Left cardiac atrium (tissue), 4 donors: Measurements from ENCODE around the gene GPR85. TPM values are rescaled to one million over a fixed set of nuclear protein-coding genes. Genes with fewer than 3 reads are reported as not detected.
"Not testable (repeated sequence)": the region's sequence is repeated elsewhere in the genome, so short reads cannot be mapped to it uniquely, and the experiment has no call there.

Experiments used
- ATAC-seq, 2 donors: fragments of 200-7000 bp; cut with Tn5 transposase; one replicate each; pipeline ENCODE4 v1.9.1; 2020; ENCODE audit warnings: mild to moderate bottlenecking in 2 of 2, moderate library complexity in 2 of 2
- DNase-seq: peaks from one replicate; pipeline ENCODE4 v3.0.0-alpha.2; 2020
- intact Hi-C, 2 donors: fragments of 100-400 bp; cut with DNase I; formaldehyde crosslinking; loops; one replicate each; pipeline versions ENCODE4 v1.14.1 to v1.15.1; 2022 to 2023
- total RNA-seq, 2 donors: library from RNA; stranded (reverse); fragmentation: NEBNext Ultra II Directional; extraction: Animal tissue kit (Norgen Biotek cat#: 25700); gene quantifications; one replicate each; pipeline ENCODE4 v1.2.1, GENCODE V29; 2021
- donor health status: DM: no; HTN: yes; CAD: no.
- donor health status: DM: no; HTN: yes; CAD: no; lungs with severe emphysema.
- donor health status: DM: yes; HTN: yes; CAD: no.
- donor health status: Dilated cardiomyopathy.

Gene GPR85
- total RNA-seq, 2 donors from 2014 or later, result 1.9 to 2.4 TPM

- peak in 1 of 2 donors; percentile 11 for ATAC-seq
- DNase-seq, result no peak
- intact Hi-C loops, result no loop called here
Measured at GRCh38 chr7:113085781-113086390, 741 bp downstream of the GPR85 start.

- no peak for DNase-seq
- ATAC-seq, result no peak
- intact Hi-C loops, result no loop called here
Measured at GRCh38 chr7:113084496-113085172, 2.0 kb downstream of the GPR85 start.

GRCh38 chr7:113083816-113084495, 2.7 kb downstream of the GPR85 start:
- intact Hi-C loops, result no loop called here
- ATAC-seq, result no peak
- no peak for DNase-seq

- ATAC-seq, result no peak
- intact Hi-C loops, result no loop called here
- DNase-seq, result no peak
Measured at GRCh38 chr7:113083132-113083815, 3.4 kb downstream of the GPR85 start.

GRCh38 chr7:113078331-113078730, 8.3 kb downstream of the GPR85 start:
- ATAC-seq, result no peak
- intact Hi-C loops, result no loop called here
- no peak for DNase-seq

GRCh38 chr7:113076703-113077102, 9.9 kb downstream of the GPR85 start:
- intact Hi-C loops, result no loop called here
- no peak for DNase-seq
- no peak for ATAC-seq

GRCh38 chr7:113071465-113071864, 15.2 kb downstream of the GPR85 start:
- no peak for DNase-seq
- no peak for ATAC-seq
- intact Hi-C loops, result no loop called here

GRCh38 chr7:113062499-113062898, 24.1 kb downstream of the GPR85 start:
- ATAC-seq, result no peak
- intact Hi-C loops, result no loop called here
- DNase-seq, result no peak

- no peak for ATAC-seq
- intact Hi-C loops, result no loop called here
- no peak for DNase-seq
Measured at GRCh38 chr7:113060100-113060499, 26.5 kb downstream of the GPR85 start.

- ATAC-seq, result no peak
- no peak for DNase-seq
Measured at GRCh38 chr7:113054938-113055337, 31.7 kb downstream of the GPR85 start.

GRCh38 chr7:113054272-113054671, 32.4 kb downstream of the GPR85 start:
- ATAC-seq, intact Hi-C loops, DNase-seq: not testable (repeated sequence)

More at GRCh38 chr7:113054938-113055337, 31.7 kb downstream of the GPR85 start:
- intact Hi-C loops, result no loop called here

- intact Hi-C loops, DNase-seq, ATAC-seq: not testable (repeated sequence)
Measured at GRCh38 chr7:113049221-113049620, 37.4 kb downstream of the GPR85 start.

GRCh38 chr7:113046453-113046852, 40.2 kb downstream of the GPR85 start:
- intact Hi-C loops, result no loop called here
- ATAC-seq, result no peak

GRCh38 chr7:113045379-113045778, 41.2 kb downstream of the GPR85 start:
- DNase-seq (no peak), ATAC-seq (no peak)
- intact Hi-C loops, result no loop called here

More at GRCh38 chr7:113046453-113046852, 40.2 kb downstream of the GPR85 start:
- DNase-seq, result no peak

- no peak for ATAC-seq
- intact Hi-C loops, result no loop called here
- no peak for DNase-seq
Measured at GRCh38 chr7:113044394-113044793, 42.2 kb downstream of the GPR85 start.

GRCh38 chr7:113040849-113041248, 45.8 kb downstream of the GPR85 start:
- DNase-seq (no peak), ATAC-seq (no peak)
- intact Hi-C loops, result no loop called here

- ATAC-seq (no peak), DNase-seq (no peak)
- intact Hi-C loops, result no loop called here
Measured at GRCh38 chr7:113033959-113034358, 52.7 kb downstream of the GPR85 start.
